ENCODE data around the gene ASCL5. TPM values are rescaled to one million over a fixed set of nuclear protein-coding genes. Genes with fewer than 3 reads are reported as not detected.

The ASCL5 gene
- total RNA-seq, 1 experiment from 2014 or later: not detected

- DNase-seq (ENCODE audit: low spot score): no peak
- Histone ChIP-seq H3K27me3 (replicated peaks; ENCODE audit: insufficient read depth, low read depth, low read length, poor library complexity) (no peaks in the 10 kb centered on the region), H3K27ac (ENCODE audit: low read depth, low read length, poor library complexity, severe bottlenecking) (no peak overlapping the region), H3K36me3 (ENCODE audit: insufficient read depth, low read length, poor library complexity, severe bottlenecking) (peaks cover 14% of the 10 kb centered on the region), H3K4me3 (ENCODE audit: low read depth, low read length, poor library complexity, severe bottlenecking) (no peak overlapping the region), H3K9me3 (ENCODE audit: low read depth, low read length, poor library complexity, severe bottlenecking) (no peaks in the 10 kb centered on the region), H3K4me1 (ENCODE audit: insufficient read depth, low read length, poor library complexity, severe bottlenecking) (peaks cover 5% of the 10 kb centered on the region)
- intact Hi-C loops (cut with micrococcal nuclease; ENCODE audit: unreplicated experiment): no loop called here
- ChIA-PET CTCF (no interaction called here), POLR2A (ENCODE audit: low non-redundant PET) (no interaction called here)
- no peak for TF ChIP-seq EZH2 (IDR thresholded peaks at IDR 0.05; ENCODE audit: borderline replicate concordance, low read depth, low read length, poor library complexity, severe bottlenecking)
- no TSS peak for BruUV-seq (replicated peaks)
Measured at GRCh38 chr1:201137579-201138310, 10.8 kb upstream of the ASCL5 start.

GRCh38 chr1:201137024-201137392 lies 10.0 kb upstream of the ASCL5 start:
- H3K36me3 ChIP-seq (ENCODE audit: insufficient read depth, low read length, poor library complexity, severe bottlenecking): peaks cover 11% of the 10 kb centered on the region
- CTCF ChIA-PET: no interaction called here
- DNase-seq (ENCODE audit: low spot score): no peak
- peaks cover 5% of the 10 kb centered on the region for H3K4me1 ChIP-seq (ENCODE audit: insufficient read depth, low read length, poor library complexity, severe bottlenecking)
- TF ChIP-seq CTCF (conservative IDR thresholded peaks at IDR 0.05; ENCODE audit: low read depth, low read length) (no peak), EZH2 (IDR thresholded peaks at IDR 0.05; ENCODE audit: borderline replicate concordance, low read depth, low read length, poor library complexity, severe bottlenecking) (no peak)
- no peak overlapping the region for H3K27ac ChIP-seq (ENCODE audit: low read depth, low read length, poor library complexity, severe bottlenecking)
- H3K9me3 ChIP-seq (ENCODE audit: low read depth, low read length, poor library complexity, severe bottlenecking): no peaks in the 10 kb centered on the region
- POLR2A ChIA-PET (ENCODE audit: low non-redundant PET): no interaction called here
- intact Hi-C loops (cut with micrococcal nuclease; ENCODE audit: unreplicated experiment): no loop called here
- no TSS peak for BruUV-seq (replicated peaks)
- no peak overlapping the region for H3K4me3 ChIP-seq (ENCODE audit: low read depth, low read length, poor library complexity, severe bottlenecking)
- H3K27me3 ChIP-seq (replicated peaks; ENCODE audit: insufficient read depth, low read depth, low read length, poor library complexity): no peaks in the 10 kb centered on the region

- no peak for DNase-seq (ENCODE audit: low spot score)
- H3K27ac ChIP-seq (ENCODE audit: low read depth, low read length, poor library complexity, severe bottlenecking): no peak overlapping the region
- ChIA-PET POLR2A (ENCODE audit: low non-redundant PET) (no interaction called here), CTCF (no interaction called here)
- no peaks in the 10 kb centered on the region for H3K9me3 ChIP-seq (ENCODE audit: low read depth, low read length, poor library complexity, severe bottlenecking)
- peaks cover 5% of the 10 kb centered on the region for H3K4me1 ChIP-seq (ENCODE audit: insufficient read depth, low read length, poor library complexity, severe bottlenecking)
- no peak overlapping the region for H3K4me3 ChIP-seq (ENCODE audit: low read depth, low read length, poor library complexity, severe bottlenecking)
- no TSS peak for BruUV-seq (replicated peaks)
- no peaks in the 10 kb centered on the region for H3K27me3 ChIP-seq (replicated peaks; ENCODE audit: insufficient read depth, low read depth, low read length, poor library complexity)
- H3K36me3 ChIP-seq (ENCODE audit: insufficient read depth, low read length, poor library complexity, severe bottlenecking): peaks cover 11% of the 10 kb centered on the region
- TF ChIP-seq CTCF (conservative IDR thresholded peaks at IDR 0.05; ENCODE audit: low read depth, low read length) (no peak), EZH2 (IDR thresholded peaks at IDR 0.05; ENCODE audit: borderline replicate concordance, low read depth, low read length, poor library complexity, severe bottlenecking) (no peak)
- intact Hi-C loops (cut with micrococcal nuclease; ENCODE audit: unreplicated experiment): no loop called here
Measured at GRCh38 chr1:201136355-201137023, 9.5 kb upstream of the ASCL5 start.
